NCI-H2081 (cell line): Measurements from ENCODE around the gene FGF4.

Experiments used
- DNase-seq, 2 experiments: peaks; one replicate each; lab custom pipeline; 2025; lab: John Stamatoyannopoulos, UW

The FGF4 gene

GRCh38 chr11:69726019-69726418 is 49.1 kb downstream of the FGF4 start:
- DNase-seq = no peak

DNA sequence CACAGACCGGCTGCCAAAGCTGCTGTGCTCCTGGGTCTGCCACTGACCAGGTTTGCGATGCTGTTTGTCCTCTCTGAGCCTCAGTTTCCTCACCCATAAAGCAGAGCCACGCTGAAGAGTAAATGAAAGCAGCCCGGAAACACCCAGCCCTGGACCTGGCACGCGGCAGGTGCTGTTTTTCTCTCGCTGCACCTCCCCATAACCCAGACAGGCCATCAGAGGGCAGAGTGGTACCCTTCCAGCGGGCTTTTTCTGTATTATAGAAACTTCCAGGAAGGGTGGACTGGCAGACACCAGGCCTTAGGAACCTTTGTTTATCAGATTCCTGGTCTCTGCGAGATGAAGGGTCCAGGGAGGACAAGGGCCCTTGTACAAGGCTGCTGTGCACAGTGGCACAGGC is 53.4 kb downstream of the FGF4 start:
- no peak for DNase-seq

DNA sequence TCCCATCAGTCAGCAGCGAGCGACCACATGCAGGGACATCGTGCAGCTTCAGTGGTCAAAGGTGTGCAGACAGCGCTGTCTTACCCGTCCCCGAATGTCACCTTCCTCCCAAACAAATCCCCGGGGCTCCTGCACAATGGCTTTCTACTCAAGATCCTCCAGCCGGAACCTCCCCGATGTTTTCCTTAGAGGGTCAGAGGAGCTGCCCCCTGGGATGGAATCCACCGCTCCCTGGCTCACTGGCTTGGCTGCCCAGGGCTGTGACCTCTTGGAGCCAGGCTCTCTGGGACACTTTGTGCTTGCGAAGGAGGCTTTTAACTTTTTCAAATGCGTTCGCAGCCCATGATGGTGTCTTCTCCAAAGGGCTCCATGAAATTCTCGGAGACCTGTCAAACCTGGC is 54.0 kb downstream of the FGF4 start:
- no peak for DNase-seq
